Rectal smooth muscle tissue (tissue), 1 donor: ENCODE data around the gene DOHH.

Experiments used
- H3K27ac ChIP-seq: one replicate; pipeline ENCODE4 v1.7.0; 2013; ENCODE audit warnings: low read depth, low read length, inconsistent platforms
- H3K27me3 ChIP-seq: one replicate; pipeline ENCODE4 v1.7.0; 2013; ENCODE audit warnings: low read length; ENCODE audit not compliant: control insufficient read depth, insufficient read depth
- H3K36me3 ChIP-seq: one replicate; pipeline ENCODE4 v1.7.0; 2013; ENCODE audit warnings: low read length; ENCODE audit not compliant: control insufficient read depth, insufficient read depth
- H3K4me1 ChIP-seq: one replicate; pipeline ENCODE4 v1.7.0; 2013; ENCODE audit warnings: low read length; ENCODE audit not compliant: control insufficient read depth, insufficient read depth
- H3K4me3 ChIP-seq: one replicate; pipeline ENCODE4 v1.7.0; 2013; ENCODE audit warnings: low read length
- H3K9ac ChIP-seq: one replicate; pipeline ENCODE4 v1.7.0; 2013; ENCODE audit warnings: low read length

The DOHH gene

DNA sequence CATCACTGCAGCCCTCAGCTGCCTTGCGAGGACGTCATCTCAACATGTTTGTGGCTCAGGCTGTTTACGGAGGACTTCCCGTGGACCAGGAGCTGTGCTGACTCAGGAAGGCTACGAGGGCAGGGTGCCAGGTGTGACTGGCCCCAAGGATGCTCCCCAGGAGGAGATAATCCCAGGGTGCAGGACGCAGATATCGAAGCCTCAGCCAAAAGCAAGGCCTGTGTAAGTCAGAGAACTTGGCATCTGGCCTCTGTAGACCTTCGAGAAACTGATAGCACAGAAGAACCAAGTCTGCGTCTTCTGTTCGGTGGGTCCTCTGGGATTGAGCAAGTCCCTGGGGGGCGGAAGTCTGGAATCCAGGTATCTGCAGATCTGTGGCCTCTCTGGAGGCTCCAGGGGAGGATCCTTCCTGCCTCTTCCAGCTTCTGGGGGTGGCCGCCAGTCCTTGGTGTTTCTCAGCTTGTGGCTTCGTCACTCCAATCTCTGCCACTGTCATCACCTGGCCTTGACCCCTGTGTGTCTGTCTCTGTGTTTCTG, 2.6 kb upstream of the DOHH start:
- Histone ChIP-seq H3K27ac (no peak overlapping the region), H3K27me3 (no peaks in the 10 kb centered on the region), H3K4me3 (no peak overlapping the region), H3K36me3 (no peaks in the 10 kb centered on the region), H3K9ac (no peak overlapping the region), H3K4me1 (peaks cover 11% of the 10 kb centered on the region)

DNA sequence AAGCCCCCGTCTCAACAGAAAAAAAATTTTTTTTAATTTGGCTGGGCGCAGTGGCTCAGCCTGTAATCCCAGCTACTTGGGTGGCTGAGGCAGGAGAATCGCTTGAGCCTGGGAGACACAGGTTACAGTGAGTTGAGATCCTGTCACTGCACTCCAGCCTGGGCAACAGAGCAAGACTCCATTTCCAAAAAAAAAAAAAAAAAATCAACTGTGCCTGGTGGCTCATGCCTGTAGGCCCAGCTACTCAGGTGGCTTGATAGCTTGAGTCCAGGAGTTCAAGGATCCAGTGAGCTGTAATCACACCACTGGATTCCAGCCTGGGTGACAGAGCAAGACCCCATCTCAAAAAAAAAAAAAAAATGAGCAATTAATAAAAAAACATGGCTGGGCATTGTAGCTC, 1.3 kb upstream of the DOHH start:
- H3K4me1 ChIP-seq = peaks cover 6% of the 10 kb centered on the region
- H3K27me3 ChIP-seq = no peaks in the 10 kb centered on the region
- H3K9ac ChIP-seq = no peak overlapping the region

DNA sequence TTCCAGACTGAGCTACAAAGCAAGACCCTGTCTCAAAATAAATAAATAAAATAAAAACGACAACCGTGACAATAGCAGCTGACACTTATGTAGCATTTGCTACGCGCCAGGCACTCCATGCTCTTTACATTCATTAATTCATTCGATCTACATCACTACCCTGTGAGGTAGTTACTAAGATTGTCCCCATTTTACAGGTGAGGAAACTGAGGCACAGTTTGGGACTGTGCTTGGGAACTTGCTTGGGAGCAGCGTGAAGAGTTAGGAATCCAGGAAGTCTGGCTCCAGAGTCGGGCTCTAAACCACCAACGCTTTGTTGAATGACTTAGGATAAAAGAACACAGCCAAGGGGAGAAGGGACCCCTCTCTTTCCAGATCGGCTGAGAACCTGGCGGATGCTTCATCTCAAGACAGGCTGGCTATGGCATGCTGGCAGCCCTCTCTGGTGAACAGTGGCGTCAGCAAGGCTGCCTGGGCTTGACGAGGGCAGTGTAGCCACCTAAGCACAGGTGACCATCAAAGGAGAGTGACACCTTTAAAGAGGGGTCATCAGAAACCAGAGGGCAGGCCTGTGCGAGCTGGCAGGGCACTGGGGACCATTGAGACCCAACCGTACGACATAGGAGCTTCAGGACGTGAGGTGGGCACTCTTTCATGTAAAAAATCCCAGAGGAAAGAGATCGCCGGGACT, 591 bp downstream of the DOHH start:
- Histone ChIP-seq H3K9ac (peak overlapping the region; percentile 66), H3K27ac (peak overlapping the region; percentile 96), H3K4me3 (peak overlapping the region; percentile 91)

More for the DNA sequence above, 1.3 kb upstream of the DOHH start:
- no peak overlapping the region for H3K27ac ChIP-seq
- no peaks in the 10 kb centered on the region for H3K36me3 ChIP-seq
- H3K4me3 ChIP-seq = no peak overlapping the region

DNA sequence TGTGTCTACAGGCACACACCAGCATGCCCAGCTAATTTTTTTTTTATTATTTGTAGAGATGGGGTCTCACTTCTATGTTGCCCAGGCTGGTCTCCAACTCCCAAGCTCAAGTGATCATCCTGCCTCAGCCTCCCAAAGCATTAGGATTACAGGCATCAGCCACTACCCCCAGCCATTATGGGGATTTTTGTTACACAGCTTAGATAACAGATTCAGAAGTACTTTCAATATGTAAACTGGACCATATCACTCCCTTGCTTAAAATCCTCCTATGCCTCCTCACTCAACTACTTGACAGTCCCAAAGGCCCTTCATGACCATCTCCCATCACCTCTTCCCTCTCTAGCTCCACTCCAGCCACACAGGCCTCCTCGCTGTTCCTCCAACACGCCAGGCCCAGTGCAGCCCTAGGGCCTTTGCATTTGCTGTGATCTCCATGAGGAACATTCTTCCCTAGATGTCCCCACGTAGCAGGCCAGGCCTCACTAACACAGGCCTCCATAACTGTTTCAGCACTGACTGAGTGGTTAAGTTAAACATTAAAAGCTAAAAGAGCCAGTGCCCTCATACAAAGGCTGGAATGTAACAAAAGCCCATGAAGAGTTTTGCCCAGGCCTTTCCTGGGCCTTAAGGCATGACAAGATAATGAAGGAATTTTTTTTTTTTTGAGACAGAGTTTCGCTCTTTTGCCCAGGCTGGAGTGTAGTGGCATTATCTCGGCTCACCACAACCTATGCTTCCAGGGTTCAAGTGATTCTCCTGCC, 2.5 kb downstream of the DOHH start:
- peaks cover 8% of the 10 kb centered on the region for H3K36me3 ChIP-seq

More for the DNA sequence above, 591 bp downstream of the DOHH start:
- Histone ChIP-seq H3K36me3 (peaks cover 4% of the 10 kb centered on the region), H3K4me1 (peaks cover 6% of the 10 kb centered on the region), H3K27me3 (no peaks in the 10 kb centered on the region)

DNA sequence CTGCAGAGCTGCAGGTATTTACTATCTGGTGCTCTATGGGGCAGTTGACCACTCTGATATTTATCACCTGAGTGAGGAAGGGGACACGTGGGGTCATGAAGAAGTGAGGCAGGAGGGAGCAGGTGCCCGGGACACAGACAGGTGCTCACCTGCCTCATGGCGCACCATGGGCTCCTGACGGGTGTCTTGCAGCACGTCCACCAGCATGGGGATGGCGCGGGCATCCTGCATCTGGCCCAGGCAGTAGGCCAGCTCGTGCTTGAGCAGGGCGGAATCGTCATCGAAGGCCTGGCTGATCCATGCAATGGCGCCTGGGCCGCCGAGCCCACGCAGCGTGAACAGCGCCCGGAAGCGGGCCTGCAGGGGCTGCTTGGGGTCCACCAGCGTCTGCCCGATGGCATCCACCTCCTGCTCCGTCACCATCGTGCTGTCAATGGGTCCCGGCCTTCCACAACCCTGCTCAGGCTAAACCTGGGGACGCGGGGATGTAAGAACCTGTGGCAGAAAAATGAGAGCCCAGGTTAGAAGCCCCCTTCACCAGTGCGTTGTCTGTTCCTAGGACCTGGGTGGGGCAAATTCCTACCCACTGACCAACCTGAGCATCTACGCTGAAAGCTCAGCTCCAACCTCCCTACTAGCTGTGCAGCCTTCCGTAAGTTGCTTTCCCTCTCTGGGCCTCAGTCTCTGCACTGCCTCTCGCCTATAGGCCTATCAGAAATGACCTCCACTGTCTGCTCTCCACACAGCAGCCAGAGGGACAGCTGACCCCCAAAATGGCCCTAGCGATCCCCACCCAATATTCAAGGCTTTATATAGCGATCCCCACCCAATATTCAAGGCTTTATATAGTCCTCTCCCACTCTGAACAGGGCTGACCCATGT, 3.8 kb downstream of the DOHH start:
- H3K27ac ChIP-seq = no peak overlapping the region
- H3K36me3 ChIP-seq = peaks cover 10% of the 10 kb centered on the region
- H3K4me3 ChIP-seq = no peak overlapping the region
- H3K9ac ChIP-seq = no peak overlapping the region
- peaks cover 6% of the 10 kb centered on the region for H3K4me1 ChIP-seq
- H3K27me3 ChIP-seq = no peaks in the 10 kb centered on the region

More for the DNA sequence above, 2.5 kb downstream of the DOHH start:
- no peaks in the 10 kb centered on the region for H3K27me3 ChIP-seq
- no peak overlapping the region for H3K4me3 ChIP-seq
- H3K9ac ChIP-seq = no peak overlapping the region
- H3K4me1 ChIP-seq = peaks cover 6% of the 10 kb centered on the region
- no peak overlapping the region for H3K27ac ChIP-seq

DNA sequence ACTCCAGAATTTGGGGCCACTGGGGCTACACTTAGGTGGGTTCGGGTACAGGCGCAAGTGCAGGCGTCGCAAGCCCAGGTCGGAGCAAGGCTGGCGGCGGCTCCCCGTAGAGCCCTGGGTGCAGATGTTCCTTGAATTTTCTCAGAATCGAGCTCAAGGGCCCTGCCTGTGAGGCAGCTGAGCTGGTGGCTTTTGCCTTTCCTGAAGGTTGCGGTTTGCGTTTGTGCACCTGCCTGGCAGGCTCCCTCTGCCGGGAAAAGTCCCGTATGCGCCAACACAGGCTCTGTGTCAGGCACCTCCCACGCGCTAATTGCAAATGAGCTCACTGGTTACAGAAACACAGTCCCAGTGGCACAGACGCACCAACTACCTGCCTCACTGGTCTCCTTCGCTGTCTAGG, 5.9 kb downstream of the DOHH start:
- Histone ChIP-seq H3K36me3 (peaks cover 10% of the 10 kb centered on the region), H3K27me3 (no peaks in the 10 kb centered on the region), H3K27ac (no peak overlapping the region), H3K9ac (no peak overlapping the region), H3K4me3 (no peak overlapping the region), H3K4me1 (no peaks in the 10 kb centered on the region)

DNA sequence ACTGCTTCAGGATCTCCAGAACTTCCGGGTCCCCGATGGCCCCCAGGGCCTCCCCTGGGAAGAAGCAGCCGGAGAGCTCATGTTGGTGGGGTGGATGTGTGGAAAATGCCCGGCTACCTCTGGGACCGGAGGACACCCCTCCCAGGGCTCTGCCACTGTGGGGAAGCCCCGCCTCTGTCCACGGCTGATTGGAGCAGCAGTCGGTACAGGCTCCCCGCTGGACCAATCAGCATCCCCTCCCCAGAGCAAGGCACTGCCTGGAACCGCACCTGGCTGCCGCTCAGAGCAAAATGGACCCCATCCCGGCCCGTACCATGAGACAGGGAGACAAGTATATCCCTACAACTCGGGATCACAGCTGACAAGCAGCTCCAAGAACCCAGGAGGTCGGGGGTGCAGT, 6.4 kb downstream of the DOHH start:
- Histone ChIP-seq H3K9ac (no peak overlapping the region), H3K4me1 (no peaks in the 10 kb centered on the region), H3K27ac (no peak overlapping the region), H3K27me3 (no peaks in the 10 kb centered on the region), H3K36me3 (peaks cover 10% of the 10 kb centered on the region), H3K4me3 (no peak overlapping the region)

DNA sequence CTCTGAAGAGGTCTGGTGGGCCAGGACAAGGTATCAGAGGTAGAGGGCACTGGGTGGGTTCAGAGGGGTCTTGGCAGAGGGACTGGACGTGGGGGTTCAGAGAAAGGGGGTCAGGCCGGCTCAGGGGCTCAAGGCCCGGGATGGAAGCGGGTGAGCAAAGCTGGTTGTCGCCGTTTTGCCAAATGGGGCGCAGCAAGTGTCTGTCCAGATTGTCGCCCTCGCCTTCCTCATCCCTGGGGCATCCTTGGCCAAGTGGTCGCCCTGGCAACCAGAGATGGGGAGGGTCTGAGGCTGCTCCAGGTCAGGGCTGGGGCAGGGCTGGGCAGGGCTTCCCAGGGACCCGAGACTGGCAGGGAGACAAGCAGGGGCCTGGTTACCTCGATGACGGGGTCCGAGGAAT, 6.8 kb downstream of the DOHH start:
- no peaks in the 10 kb centered on the region for H3K4me1 ChIP-seq
- H3K9ac ChIP-seq = no peak overlapping the region
- no peaks in the 10 kb centered on the region for H3K27me3 ChIP-seq
- H3K36me3 ChIP-seq = peaks cover 10% of the 10 kb centered on the region
- H3K4me3 ChIP-seq = no peak overlapping the region
- no peak overlapping the region for H3K27ac ChIP-seq

DNA sequence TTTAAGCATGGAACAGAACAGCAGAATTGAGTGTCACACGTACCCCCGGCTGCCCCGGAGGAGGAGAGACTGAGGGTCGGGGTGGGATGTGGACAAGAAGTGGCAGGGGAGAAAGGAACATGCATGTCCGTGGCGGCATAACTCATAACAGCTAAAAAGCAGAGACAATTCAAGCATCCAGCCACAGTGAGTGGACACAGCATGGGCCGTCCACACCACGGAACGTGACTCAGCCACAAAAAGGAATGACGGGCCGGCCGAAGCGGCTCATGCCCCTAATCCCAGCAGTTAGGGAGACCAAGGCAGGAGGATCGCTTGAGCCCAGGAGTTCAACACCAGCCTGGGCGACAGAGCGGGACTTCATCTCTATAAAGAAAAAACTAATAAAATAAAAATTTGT, 7.6 kb downstream of the DOHH start:
- no peaks in the 10 kb centered on the region for H3K4me1 ChIP-seq
- H3K27ac ChIP-seq = no peak overlapping the region
- no peak overlapping the region for H3K4me3 ChIP-seq
- no peak overlapping the region for H3K9ac ChIP-seq
- H3K27me3 ChIP-seq = no peaks in the 10 kb centered on the region
- peaks cover 10% of the 10 kb centered on the region for H3K36me3 ChIP-seq

DNA sequence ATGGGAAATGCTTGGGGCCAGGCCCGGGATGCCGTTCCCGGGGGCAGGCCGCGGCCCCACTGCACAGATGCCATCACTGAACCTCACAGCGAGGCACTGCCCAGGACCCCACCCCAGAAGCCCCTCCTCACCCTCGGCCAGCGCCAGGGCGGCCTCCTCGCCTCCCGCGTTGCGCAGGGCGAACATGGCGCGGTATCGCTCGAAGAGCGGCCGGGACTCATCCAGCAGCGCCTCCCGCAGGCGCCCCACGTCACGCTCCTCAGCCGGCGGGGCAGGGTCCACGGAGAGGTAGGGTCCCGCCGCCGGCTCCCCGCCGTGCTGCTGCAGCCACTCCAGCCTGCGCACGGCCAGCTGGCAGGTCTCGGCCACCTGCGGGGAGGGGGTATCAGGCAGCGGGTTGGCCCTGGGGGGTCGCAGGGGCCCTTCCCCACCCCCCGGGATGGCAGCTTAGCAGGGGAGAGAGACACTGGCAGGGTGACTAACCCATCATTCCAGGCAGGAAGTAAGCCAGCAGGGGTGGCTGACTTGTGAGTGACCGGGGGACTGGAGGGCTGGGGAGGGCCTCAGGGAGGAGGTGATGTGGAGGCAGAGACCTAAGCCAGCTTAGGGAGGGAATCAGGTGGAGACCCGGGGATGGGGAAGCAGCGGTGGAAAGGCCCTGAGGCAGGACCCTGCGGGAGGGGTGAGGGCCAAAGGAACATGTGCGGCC, 8.2 kb downstream of the DOHH start:
- H3K4me3 ChIP-seq = no peak overlapping the region
- no peaks in the 10 kb centered on the region for H3K4me1 ChIP-seq
- H3K36me3 ChIP-seq = peaks cover 10% of the 10 kb centered on the region
- H3K27me3 ChIP-seq = no peaks in the 10 kb centered on the region
- H3K9ac ChIP-seq = no peak overlapping the region
- H3K27ac ChIP-seq = no peak overlapping the region

DNA sequence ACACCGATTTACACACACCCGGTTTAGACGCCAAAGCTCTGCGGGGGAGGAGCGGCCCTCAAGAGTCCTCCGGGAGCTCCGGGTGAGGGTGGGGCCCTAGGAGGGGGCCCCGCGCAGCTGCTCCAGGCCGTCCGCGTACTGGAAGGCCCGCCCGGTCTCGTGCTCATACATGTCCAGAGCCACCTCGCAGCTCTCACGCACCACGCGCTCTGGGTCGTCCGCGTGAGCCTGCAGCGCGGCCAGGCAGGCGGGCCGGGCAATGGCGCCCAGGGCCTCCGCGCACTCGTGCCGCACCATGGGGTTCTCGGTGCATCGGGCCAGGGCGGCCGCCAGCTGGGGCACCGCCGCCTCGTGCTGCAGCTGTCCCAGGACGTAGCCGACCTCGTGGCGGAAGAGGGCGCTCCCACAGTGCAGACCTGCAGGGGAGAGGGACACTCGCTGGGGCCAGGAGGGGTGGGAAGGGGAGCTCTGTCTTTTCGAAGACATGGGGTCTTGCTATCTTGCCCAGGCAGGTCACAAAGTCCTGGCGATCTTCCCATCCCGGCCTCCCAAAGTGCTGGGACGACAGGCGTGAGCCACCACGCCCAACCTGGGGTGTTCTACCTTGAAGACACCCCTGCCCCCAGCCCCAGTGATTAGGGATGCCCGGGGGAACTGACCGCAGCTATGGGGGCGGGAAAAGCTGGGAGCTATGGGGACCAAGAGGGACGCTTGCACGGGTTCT, 8.9 kb downstream of the DOHH start:
- Histone ChIP-seq H3K4me1 (no peaks in the 10 kb centered on the region), H3K36me3 (peaks cover 10% of the 10 kb centered on the region), H3K27ac (no peak overlapping the region), H3K27me3 (no peaks in the 10 kb centered on the region), H3K9ac (no peak overlapping the region), H3K4me3 (no peak overlapping the region)
